Activated gamma-delta T cell treated with anti-CD3 and anti-CD28 coated beads, Interleukin-2, amount 50 U/mL, for 16 hours (primary cell): Measurements from ENCODE around the gene KRTAP5-4.

Experiments used
- DNase-seq: peaks from one replicate; pipeline ENCODE4 v3.0.0-alpha.2; 2020; ENCODE audit warnings: low read depth

KRTAP5-4 gene

DNA sequence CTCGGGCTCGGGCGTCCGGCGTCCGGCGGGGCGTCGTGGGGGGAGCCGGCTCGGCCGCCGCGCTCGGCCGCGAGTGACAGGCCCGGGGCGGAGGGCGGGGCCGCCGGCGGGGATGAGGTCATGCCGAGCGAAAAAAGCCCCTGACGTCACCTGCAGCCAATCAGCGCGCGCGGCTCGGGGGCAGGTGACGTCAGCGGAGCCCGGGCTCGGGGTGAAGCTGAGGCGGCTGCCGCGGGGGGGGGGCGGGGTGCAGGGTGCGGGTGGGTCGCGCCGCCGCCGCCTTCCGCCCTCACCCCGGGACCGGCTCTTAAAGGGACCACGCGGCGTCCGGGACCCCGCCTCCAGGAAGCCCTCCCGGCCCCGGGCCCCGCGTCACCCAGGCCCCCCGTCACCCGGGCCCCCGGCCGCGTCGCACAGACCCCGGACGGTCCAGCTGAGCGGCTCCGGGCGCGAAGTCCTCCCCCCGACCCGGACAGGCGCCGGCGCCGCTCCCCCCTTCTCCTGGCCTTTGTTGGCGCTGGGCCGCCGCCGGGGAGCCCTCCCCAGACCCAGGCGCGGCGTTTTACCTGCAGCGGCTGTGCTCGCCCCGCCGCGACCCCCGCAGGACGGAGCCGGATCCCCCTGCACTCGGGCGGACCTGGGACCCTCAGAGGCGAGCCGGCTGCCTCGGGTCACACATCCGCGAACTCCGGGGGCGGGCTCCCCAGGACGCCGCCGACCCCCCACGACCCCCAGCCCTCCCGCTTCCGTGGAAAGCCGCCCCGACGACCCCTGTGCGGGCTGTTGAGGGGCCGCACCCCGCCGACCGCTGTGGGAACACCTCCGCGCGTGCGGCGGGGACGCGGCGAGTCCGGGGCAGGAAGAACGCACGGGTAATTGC lies 49.5 kb downstream of the KRTAP5-4 start, which contains the start of gene DUSP8:
DUSP8 (minus strand) TSS at position 75 of the 880 bp plus-strand sequence. CDS start 6,445 bp downstream, outside the sequence.
- DNase-seq, result peak; percentile 90

DNA sequence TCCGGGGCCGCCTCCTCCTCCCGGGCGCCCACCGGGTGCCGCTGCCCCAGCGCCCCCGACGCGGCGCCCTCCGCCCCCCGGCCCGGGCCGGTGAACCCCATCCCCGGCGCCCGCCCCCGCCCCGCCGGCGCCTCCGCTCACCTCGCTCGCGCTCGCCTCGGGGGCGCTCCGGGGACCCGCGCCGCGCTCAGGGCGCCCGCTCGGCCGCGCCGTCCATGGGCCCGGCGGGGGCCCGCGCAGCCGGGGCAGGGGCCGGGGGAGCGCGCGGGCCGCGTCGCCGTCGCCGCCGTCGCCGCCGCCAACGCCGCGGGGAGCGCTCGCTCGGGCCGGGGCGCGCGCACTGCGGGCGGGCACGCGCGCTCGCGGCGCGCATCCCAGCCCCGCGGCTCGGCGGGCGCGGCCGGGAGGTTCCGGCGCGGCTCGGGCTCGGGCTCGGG lies 50.2 kb downstream of the KRTAP5-4 start:
- no peak for DNase-seq
